Gastroesophageal sphincter (tissue), 3 donors: ENCODE data around the gene NPIPA3.
"Not testable (repeated sequence)": the region's sequence is repeated elsewhere in the genome, so short reads cannot be mapped to it uniquely, and the experiment has no call there.

Experiments used
- POLR2A ChIP-seq, 2 donors: fragments of 450-650 bp; IDR thresholded peaks; one replicate each; pipeline ENCODE4 v1.6.1; 2017; ENCODE audit warnings: antibody characterized with exemption in 2 of 2, mild to moderate bottlenecking in 2 of 2, moderate library complexity in 1 of 2
- POLR2AphosphoS5 ChIP-seq: sonication (generic); formaldehyde crosslinking; IDR thresholded peaks from one replicate; pipeline ENCODE4 v1.6.1; 2017; ENCODE audit warnings: antibody characterized with exemption
- TF ChIP-seq, protein P1 (sequence below), 4 experiments: fragments of 200-600 bp in 2 of 4; fragments of 450-650 bp in 2 of 4; sonication (generic) in 1 of 4; IDR thresholded peaks; one replicate each; pipeline ENCODE4 v1.5.1; 2017 to 2019; ENCODE audit warnings: antibody characterized with exemption in 4 of 4, mild to moderate bottlenecking in 2 of 4, moderate library complexity in 2 of 4

DNA sequence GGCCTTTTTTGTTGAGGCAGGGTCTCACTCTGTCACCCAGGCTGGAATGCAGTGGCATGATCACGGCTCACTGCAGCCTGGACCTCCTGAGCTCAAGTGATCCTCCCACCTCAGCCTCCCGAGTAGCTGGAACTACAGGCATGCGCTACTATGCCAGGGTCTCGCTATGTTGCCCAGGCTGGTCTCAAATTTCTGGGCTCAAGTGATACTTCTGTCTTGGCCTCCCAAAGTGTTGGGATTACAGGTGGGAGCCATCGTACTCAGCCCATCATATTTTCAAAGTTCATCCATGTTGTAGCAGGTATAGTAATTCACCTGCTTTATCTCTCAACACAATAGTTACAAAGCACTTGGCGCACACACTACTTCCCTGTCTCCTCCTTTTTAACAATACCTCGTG, 22.8 kb upstream of the NPIPA3 start:
- TF ChIP-seq, protein P1, sequence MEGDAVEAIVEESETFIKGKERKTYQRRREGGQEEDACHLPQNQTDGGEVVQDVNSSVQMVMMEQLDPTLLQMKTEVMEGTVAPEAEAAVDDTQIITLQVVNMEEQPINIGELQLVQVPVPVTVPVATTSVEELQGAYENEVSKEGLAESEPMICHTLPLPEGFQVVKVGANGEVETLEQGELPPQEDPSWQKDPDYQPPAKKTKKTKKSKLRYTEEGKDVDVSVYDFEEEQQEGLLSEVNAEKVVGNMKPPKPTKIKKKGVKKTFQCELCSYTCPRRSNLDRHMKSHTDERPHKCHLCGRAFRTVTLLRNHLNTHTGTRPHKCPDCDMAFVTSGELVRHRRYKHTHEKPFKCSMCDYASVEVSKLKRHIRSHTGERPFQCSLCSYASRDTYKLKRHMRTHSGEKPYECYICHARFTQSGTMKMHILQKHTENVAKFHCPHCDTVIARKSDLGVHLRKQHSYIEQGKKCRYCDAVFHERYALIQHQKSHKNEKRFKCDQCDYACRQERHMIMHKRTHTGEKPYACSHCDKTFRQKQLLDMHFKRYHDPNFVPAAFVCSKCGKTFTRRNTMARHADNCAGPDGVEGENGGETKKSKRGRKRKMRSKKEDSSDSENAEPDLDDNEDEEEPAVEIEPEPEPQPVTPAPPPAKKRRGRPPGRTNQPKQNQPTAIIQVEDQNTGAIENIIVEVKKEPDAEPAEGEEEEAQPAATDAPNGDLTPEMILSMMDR (IDR thresholded peaks at IDR 0.05) = not testable (repeated sequence)
- not testable (repeated sequence) for TF ChIP-seq POLR2A (IDR thresholded peaks at IDR 0.05); POLR2AphosphoS5
